Measurements from ENCODE around the gene STMND1.
"Not testable (repeated sequence)": the region's sequence is repeated elsewhere in the genome, so short reads cannot be mapped to it uniquely, and the experiment has no call there.

STMND1 gene

DNA sequence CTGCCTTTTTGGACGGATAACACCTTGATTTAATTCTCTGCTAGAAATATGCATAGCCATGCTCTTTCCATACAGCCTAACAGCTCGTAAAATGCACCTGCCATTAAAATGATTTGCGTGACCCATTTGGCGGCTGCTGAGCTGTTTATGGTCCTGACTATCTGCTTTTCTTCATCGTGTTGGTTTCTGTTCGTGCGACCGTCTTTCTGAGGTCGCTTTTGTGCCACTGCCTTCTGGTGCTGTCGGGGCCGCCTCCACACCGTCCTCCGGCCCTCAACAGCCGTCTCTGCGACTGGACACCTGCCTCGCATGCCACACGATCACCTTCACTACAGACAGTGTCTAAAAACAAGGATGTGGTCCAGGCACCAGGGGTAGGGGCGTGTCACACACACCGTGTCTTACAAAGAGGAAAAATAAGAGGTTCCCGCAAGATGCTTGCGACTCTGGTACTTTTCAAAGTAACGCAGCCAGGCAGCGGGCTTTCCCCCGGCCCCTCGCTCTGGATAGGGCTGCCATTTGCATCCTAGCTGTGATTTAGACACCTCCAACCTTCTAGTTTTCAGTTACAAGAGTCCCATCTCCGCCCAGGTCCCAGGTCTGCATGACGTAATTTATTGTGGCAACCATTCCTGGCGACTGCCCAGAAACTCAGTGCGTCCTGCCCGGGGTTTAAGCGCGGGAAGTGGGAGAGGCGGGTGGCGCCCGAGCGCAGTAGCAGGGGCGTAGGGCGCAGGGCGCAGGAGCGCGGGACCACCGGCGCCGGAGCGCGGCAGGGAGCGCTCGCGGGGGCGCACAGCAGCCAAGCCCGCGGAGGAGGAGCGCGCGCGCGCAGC is at the start of gene STMND1:
STMND1 (plus strand) TSS at position 629 of the 836 bp plus-strand sequence. CDS start 208 bp downstream, outside the sequence.
- H3K4me1 Mint-ChIP-seq (ENCODE audit: low read depth): peaks cover 7% of the 10 kb centered on the region
- no peaks in the 10 kb centered on the region for H3K36me3 Mint-ChIP-seq
- H3K27me3 Mint-ChIP-seq: peaks cover 44% of the 10 kb centered on the region
- no peak within 1 kb of the TSS for H3K27ac Mint-ChIP-seq
- H3K4me3 Mint-ChIP-seq: peak within 1 kb of the TSS; percentile 60
- no peaks in the 10 kb centered on the region for H3K9me3 Mint-ChIP-seq (ENCODE audit: low read depth)

DNA sequence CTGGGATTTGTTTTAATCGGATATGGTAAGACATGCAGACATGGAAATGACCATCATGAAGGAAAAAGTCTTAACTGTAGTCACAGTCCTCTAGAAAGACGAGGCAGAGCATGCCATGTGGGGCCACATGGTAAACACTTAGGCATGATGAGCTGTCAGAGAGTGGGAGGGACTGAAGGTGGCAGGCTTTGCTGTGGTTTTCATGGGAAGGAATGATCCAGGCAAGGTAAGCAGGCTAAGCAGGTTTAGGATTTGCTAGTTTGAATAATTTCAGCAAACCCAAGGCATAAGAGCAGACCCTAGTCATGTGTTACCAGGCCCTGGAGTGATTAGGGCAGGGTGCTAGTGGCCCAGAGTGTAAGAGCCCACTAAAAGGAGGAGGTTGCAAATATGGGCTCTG is 47.2 kb upstream of the STMND1 start:
- Mint-ChIP-seq H3K4me1 (ENCODE audit: low read depth) (no peaks in the 10 kb centered on the region), H3K36me3 (peaks cover 3% of the 10 kb centered on the region), H3K4me3 (no peak overlapping the region), H3K27ac (no peak overlapping the region), H3K27me3 (peaks cover 4% of the 10 kb centered on the region), H3K9me3 (ENCODE audit: low read depth) (no peaks in the 10 kb centered on the region)

- Mint-ChIP-seq H3K36me3 (peaks cover 3% of the 10 kb centered on the region), H3K27me3 (peaks cover 11% of the 10 kb centered on the region), H3K9me3 (ENCODE audit: low read depth) (no peaks in the 10 kb centered on the region), H3K27ac (no peak overlapping the region), H3K4me1 (ENCODE audit: low read depth) (no peaks in the 10 kb centered on the region), H3K4me3 (no peak overlapping the region)
Observed at GRCh38 chr6:17057322-17057721, 44.5 kb upstream of the STMND1 start.

DNA sequence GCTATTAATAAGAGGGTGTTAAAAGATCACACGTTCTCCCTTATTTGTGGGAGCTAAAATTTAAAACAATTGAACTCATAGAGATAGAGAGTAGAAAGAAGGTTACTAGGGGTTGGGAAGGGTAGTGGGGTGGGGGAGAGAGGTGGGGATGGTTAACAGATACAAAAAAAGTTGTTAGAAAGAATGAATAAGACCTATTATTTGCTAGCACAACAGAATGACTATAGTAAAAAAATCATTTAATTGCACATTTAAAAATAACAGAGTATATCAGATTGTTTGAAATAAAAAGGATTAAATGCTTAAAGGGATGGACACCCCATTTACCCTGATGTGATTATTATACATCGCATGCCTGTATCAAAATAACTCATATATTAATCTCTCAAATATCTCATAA is 43.3 kb upstream of the STMND1 start:
- Mint-ChIP-seq H3K9me3 (ENCODE audit: low read depth) (no peaks in the 10 kb centered on the region), H3K27me3 (peaks cover 13% of the 10 kb centered on the region), H3K36me3 (peaks cover 3% of the 10 kb centered on the region), H3K4me3 (no peak overlapping the region), H3K4me1 (ENCODE audit: low read depth) (no peaks in the 10 kb centered on the region), H3K27ac (no peak overlapping the region)

- Mint-ChIP-seq H3K27me3 (peaks cover 14% of the 10 kb centered on the region), H3K4me1 (ENCODE audit: low read depth) (no peaks in the 10 kb centered on the region), H3K27ac (no peak overlapping the region), H3K9me3 (ENCODE audit: low read depth) (no peaks in the 10 kb centered on the region), H3K4me3 (no peak overlapping the region), H3K36me3 (peaks cover 3% of the 10 kb centered on the region)
Observed at GRCh38 chr6:17059022-17059421, 42.8 kb upstream of the STMND1 start.

DNA sequence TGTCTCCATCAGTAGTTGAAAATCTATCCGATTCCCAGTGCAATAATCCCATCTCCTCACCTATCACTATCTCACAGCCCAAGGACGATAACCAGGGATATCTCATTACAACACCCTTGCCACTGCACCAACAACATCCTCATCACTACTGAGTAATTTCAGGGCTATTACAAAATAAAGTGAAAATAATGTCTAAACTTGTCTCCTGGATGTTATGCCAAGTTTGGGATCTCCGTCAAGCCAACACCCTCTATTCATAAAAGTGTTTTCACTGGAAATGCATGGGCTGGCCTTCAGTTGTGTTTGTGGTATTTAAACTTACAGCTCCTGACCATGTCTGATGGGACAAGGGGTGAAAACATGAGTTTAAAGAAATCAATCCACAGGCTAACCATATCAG is 42.0 kb upstream of the STMND1 start:
- Mint-ChIP-seq H3K27ac (no peak overlapping the region), H3K27me3 (peaks cover 14% of the 10 kb centered on the region)

GRCh38 chr6:17061097-17061496 is 40.8 kb upstream of the STMND1 start:
- no peaks in the 10 kb centered on the region for H3K4me1 Mint-ChIP-seq (ENCODE audit: low read depth)
- peaks cover 16% of the 10 kb centered on the region for H3K27me3 Mint-ChIP-seq
- H3K9me3 Mint-ChIP-seq (ENCODE audit: low read depth): no peaks in the 10 kb centered on the region
- no peak overlapping the region for H3K4me3 Mint-ChIP-seq
- H3K36me3 Mint-ChIP-seq: peaks cover 3% of the 10 kb centered on the region
- H3K27ac Mint-ChIP-seq: no peak overlapping the region

More for the DNA sequence above, 42.0 kb upstream of the STMND1 start:
- Mint-ChIP-seq H3K4me3 (no peak overlapping the region), H3K9me3 (ENCODE audit: low read depth) (no peaks in the 10 kb centered on the region), H3K36me3 (peaks cover 3% of the 10 kb centered on the region), H3K4me1 (ENCODE audit: low read depth) (no peaks in the 10 kb centered on the region)

- Mint-ChIP-seq H3K36me3 (no peaks in the 10 kb centered on the region), H3K4me3 (no peak overlapping the region), H3K4me1 (ENCODE audit: low read depth) (no peaks in the 10 kb centered on the region), H3K9me3 (ENCODE audit: low read depth) (no peaks in the 10 kb centered on the region), H3K27me3 (peaks cover 12% of the 10 kb centered on the region), H3K27ac (no peak overlapping the region)
Observed at GRCh38 chr6:17062871-17063440, 38.9 kb upstream of the STMND1 start.

GRCh38 chr6:17064975-17065374 is 36.9 kb upstream of the STMND1 start:
- H3K27ac Mint-ChIP-seq: no peak overlapping the region
- H3K4me3 Mint-ChIP-seq: no peak overlapping the region
- H3K36me3 Mint-ChIP-seq: no peaks in the 10 kb centered on the region
- H3K27me3 Mint-ChIP-seq: peaks cover 10% of the 10 kb centered on the region
- H3K4me1 Mint-ChIP-seq (ENCODE audit: low read depth): no peaks in the 10 kb centered on the region
- peaks cover 9% of the 10 kb centered on the region for H3K9me3 Mint-ChIP-seq (ENCODE audit: low read depth)

GRCh38 chr6:17066610-17067009 is 35.2 kb upstream of the STMND1 start:
- H3K9me3 Mint-ChIP-seq (ENCODE audit: low read depth): peaks cover 9% of the 10 kb centered on the region
- peaks cover 5% of the 10 kb centered on the region for H3K27me3 Mint-ChIP-seq
- no peaks in the 10 kb centered on the region for H3K36me3 Mint-ChIP-seq
- no peak overlapping the region for H3K4me3 Mint-ChIP-seq
- H3K27ac Mint-ChIP-seq: no peak overlapping the region
- no peaks in the 10 kb centered on the region for H3K4me1 Mint-ChIP-seq (ENCODE audit: low read depth)

DNA sequence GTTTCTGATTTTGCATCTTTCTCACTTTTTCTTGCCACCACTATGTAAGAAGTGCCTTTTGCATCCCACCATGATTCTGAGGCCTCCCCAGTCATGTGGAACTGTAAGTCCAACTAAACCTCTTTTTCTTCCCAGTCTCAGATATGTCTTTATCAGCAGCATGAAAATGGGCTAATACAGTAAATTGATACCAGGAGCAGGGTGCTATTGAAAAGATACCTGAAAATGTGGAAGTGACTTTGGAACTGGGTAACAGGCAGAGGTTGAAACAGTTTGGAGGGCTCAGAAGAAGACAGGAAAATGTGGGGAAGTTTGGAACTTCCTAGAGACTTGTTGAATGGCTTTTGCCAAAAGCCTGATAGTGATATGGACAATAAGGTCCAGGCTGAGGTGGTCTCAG is 32.9 kb upstream of the STMND1 start:
- H3K27ac Mint-ChIP-seq; H3K36me3 Mint-ChIP-seq; H3K4me3 Mint-ChIP-seq; H3K9me3 Mint-ChIP-seq (ENCODE audit: low read depth); H3K4me1 Mint-ChIP-seq (ENCODE audit: low read depth): not testable (repeated sequence)
- H3K27me3 Mint-ChIP-seq: peaks cover 11% of the 10 kb centered on the region

DNA sequence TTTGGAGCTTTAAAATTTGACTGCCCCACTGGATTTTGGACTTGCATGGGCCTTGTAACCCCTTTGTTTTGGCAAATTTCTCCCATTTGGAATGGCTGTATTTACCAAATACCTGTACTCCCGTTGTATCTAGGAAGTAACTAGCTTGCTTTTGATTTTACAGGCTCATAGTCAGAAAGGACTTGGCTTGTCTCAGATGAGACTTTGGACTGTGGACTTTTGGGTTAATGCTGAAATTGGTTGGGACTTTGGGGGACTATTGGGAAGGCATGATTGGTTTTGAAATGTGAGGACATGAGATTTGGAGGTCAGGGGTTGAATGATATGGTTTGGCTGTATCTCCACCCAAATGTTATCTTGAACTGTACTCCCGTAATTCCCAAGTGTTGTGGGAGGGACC is 31.4 kb upstream of the STMND1 start:
- H3K36me3 Mint-ChIP-seq; H3K27ac Mint-ChIP-seq; H3K4me1 Mint-ChIP-seq (ENCODE audit: low read depth); H3K4me3 Mint-ChIP-seq; H3K9me3 Mint-ChIP-seq (ENCODE audit: low read depth): not testable (repeated sequence)
- peaks cover 12% of the 10 kb centered on the region for H3K27me3 Mint-ChIP-seq

DNA sequence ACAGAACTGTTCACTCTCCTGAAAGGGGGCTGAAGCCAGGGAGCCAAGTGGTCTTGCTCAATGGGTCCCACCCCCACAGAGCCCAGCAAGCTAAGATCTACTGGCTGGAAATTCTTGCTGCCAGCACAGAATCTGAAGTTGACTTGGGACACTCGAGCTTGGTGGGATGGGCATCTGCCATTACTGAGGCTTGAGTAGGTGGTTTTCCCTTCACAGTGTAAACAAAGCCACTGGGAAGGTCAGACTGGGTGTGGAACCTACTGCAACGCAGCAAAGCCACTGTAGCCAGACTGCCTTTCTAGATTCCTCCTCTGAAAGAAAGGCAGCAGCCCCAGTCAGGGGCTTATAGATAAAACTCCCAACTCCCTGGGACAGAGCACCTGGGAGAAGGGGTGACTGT is 28.3 kb upstream of the STMND1 start:
- H3K36me3 Mint-ChIP-seq; H3K4me3 Mint-ChIP-seq; H3K4me1 Mint-ChIP-seq (ENCODE audit: low read depth); H3K27ac Mint-ChIP-seq: not testable (repeated sequence)
- H3K27me3 Mint-ChIP-seq: peaks cover 14% of the 10 kb centered on the region
- H3K9me3 Mint-ChIP-seq (ENCODE audit: low read depth): peaks cover 12% of the 10 kb centered on the region

DNA sequence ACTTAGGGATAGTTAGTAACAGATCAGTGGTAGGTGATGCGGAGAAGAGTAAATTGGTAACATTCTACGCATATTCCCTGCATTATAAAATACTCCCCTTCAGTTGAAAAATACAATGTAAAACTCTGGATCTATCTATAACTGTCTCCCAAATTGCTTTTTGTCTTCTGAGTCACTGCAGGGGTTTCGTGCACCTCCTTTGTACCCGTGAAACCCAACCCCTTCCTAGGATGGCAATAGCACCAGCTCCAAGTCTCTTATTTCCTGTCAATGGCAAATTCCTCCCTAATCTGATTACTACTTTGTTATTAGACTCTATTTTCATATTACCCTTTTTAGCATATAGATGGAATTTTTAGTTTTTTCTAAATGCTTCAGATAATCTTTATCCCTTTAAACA is 20.6 kb upstream of the STMND1 start:
- H3K9me3 Mint-ChIP-seq (ENCODE audit: low read depth): no peaks in the 10 kb centered on the region
- H3K4me3 Mint-ChIP-seq: no peak overlapping the region
- H3K27me3 Mint-ChIP-seq: peaks cover 11% of the 10 kb centered on the region
- no peak overlapping the region for H3K27ac Mint-ChIP-seq
- H3K36me3 Mint-ChIP-seq: no peaks in the 10 kb centered on the region
- no peaks in the 10 kb centered on the region for H3K4me1 Mint-ChIP-seq (ENCODE audit: low read depth)

GRCh38 chr6:17081860-17082508 is 19.9 kb upstream of the STMND1 start:
- no peaks in the 10 kb centered on the region for H3K9me3 Mint-ChIP-seq (ENCODE audit: low read depth)
- no peaks in the 10 kb centered on the region for H3K36me3 Mint-ChIP-seq
- H3K27ac Mint-ChIP-seq: no peak overlapping the region
- H3K27me3 Mint-ChIP-seq: peaks cover 11% of the 10 kb centered on the region
- no peak overlapping the region for H3K4me3 Mint-ChIP-seq
- H3K4me1 Mint-ChIP-seq (ENCODE audit: low read depth): no peaks in the 10 kb centered on the region

All from activated naive CD8-positive, alpha-beta T cell (primary cell).